KMS-11 (cell line): ENCODE measurements around the gene SEC11A.
"Not testable (repeated sequence)": the region's sequence is repeated elsewhere in the genome, so short reads cannot be mapped to it uniquely, and the experiment has no call there.

Experiments
- H2AFZ ChIP-seq: fragments of 200-600 bp; sonication (generic); 2 replicates; pipeline ENCODE4 v1.6.1; 2016; ENCODE audit warnings: antibody characterized with exemption, mixed run types, low read depth
- H3K27ac ChIP-seq: fragments of 200-600 bp; sonication (generic); 2 replicates; pipeline ENCODE4 v1.6.1; 2016; ENCODE audit warnings: mild to moderate bottlenecking, mixed run types
- H3K27me3 ChIP-seq: fragments of 200-600 bp; sonication (generic); 2 replicates; pipeline ENCODE4 v1.6.1; 2017; ENCODE audit warnings: mild to moderate bottlenecking, low read depth, mixed run types, moderate library complexity; ENCODE audit not compliant: insufficient read depth
- H3K36me3 ChIP-seq: fragments of 200-600 bp; sonication (generic); 2 replicates; pipeline ENCODE4 v1.6.1; 2017; ENCODE audit warnings: mild to moderate bottlenecking, mixed run types; ENCODE audit not compliant: insufficient read depth
- H3K4me1 ChIP-seq: fragments of 200-600 bp; sonication (generic); 2 replicates; pipeline ENCODE4 v1.6.1; 2016; ENCODE audit warnings: mild to moderate bottlenecking, low read depth, mixed run types; ENCODE audit not compliant: poor library complexity, severe bottlenecking
- H3K4me2 ChIP-seq: fragments of 200-600 bp; sonication (generic); 2 replicates; pipeline ENCODE4 v1.7.0; 2016; ENCODE audit warnings: mild to moderate bottlenecking, mixed run types
- H3K4me3 ChIP-seq: fragments of 200-600 bp; sonication (generic); IDR thresholded peaks from 2 replicates; pipeline ENCODE4 v1.6.1; 2017; ENCODE audit warnings: low read depth, low read length, mixed read lengths; ENCODE audit not compliant: insufficient read depth
- H3K79me2 ChIP-seq: fragments of 200-600 bp; sonication (generic); 2 replicates; pipeline ENCODE4 v1.6.1; 2016; ENCODE audit warnings: low read depth, mixed run types; ENCODE audit not compliant: insufficient read depth
- H3K9ac ChIP-seq: fragments of 200-600 bp; sonication (generic); 2 replicates; pipeline ENCODE4 v1.6.1; 2016; ENCODE audit warnings: mild to moderate bottlenecking, mixed run types
- H4K20me1 ChIP-seq: fragments of 200-600 bp; sonication (generic); 2 replicates; pipeline ENCODE4 v1.6.1; 2016; ENCODE audit warnings: mild to moderate bottlenecking, mixed run types; ENCODE audit not compliant: insufficient read depth
- TF ChIP-seq, protein P1 (sequence below): fragments of 200-600 bp; sonication (generic); conservative IDR thresholded peaks from 2 replicates; pipeline ENCODE4 v1.6.1; 2017; ENCODE audit warnings: low read depth, mild to moderate bottlenecking, antibody characterized with exemption, low read length, moderate library complexity, mixed read lengths

SEC11A gene

DNA sequence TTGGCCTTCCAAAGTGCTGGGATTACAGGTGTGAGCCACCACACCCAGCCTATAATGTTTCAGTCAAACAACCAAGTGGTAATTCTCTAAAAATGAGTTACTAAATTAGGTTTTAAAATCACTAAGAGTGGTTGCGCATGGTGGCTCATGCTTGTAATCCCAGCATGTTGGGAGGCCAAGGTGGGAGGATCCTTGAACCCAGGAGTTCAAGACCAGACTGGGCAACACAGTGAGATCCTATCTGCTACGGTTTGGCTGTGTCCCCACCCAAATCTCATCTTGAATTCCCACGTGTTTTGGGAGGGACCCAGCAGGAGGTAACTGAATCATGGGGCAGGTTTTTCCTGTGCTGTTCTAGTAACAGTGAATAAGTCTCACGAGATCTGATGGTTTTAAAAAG, 26.1 kb downstream of the SEC11A start:
- no peaks in the 10 kb centered on the region; the same call in 1 of the 2 replicates for H4K20me1 ChIP-seq
- H3K27me3 ChIP-seq = no peaks in the 10 kb centered on the region
- no peaks in the 10 kb centered on the region for H3K4me1 ChIP-seq
- no peak overlapping the region for H3K27ac ChIP-seq
- H3K9ac ChIP-seq = no peak overlapping the region
- no peak overlapping the region for H3K4me2 ChIP-seq
- no peak overlapping the region for H2AFZ ChIP-seq
- H3K79me2 ChIP-seq = peaks cover 36% of the 10 kb centered on the region
- TF ChIP-seq, protein P1, sequence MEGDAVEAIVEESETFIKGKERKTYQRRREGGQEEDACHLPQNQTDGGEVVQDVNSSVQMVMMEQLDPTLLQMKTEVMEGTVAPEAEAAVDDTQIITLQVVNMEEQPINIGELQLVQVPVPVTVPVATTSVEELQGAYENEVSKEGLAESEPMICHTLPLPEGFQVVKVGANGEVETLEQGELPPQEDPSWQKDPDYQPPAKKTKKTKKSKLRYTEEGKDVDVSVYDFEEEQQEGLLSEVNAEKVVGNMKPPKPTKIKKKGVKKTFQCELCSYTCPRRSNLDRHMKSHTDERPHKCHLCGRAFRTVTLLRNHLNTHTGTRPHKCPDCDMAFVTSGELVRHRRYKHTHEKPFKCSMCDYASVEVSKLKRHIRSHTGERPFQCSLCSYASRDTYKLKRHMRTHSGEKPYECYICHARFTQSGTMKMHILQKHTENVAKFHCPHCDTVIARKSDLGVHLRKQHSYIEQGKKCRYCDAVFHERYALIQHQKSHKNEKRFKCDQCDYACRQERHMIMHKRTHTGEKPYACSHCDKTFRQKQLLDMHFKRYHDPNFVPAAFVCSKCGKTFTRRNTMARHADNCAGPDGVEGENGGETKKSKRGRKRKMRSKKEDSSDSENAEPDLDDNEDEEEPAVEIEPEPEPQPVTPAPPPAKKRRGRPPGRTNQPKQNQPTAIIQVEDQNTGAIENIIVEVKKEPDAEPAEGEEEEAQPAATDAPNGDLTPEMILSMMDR = no peak
- no peak overlapping the region for H3K4me3 ChIP-seq
- H3K36me3 ChIP-seq = no peaks in the 10 kb centered on the region

DNA sequence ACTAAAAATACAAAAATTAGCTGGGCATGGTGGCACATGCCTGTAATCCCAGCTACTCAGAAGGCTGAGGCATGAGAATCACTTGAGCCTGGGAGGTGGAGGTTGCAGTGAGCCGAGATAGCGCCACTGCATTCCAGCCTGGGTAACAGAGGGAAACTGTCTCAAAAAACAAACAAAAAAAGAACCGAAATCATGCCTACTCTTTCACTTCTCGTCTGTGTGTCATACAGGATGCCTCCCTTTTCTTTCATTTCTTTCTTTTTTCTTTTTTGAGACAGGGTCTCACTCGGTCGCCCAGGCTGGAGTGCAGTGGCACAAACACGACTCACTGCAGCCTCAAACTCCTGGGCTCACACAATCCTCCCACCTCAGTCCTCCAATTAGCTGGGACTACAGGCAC, 29.5 kb downstream of the SEC11A start:
- not testable (repeated sequence) for H3K79me2 ChIP-seq, H2AFZ ChIP-seq, H3K27me3 ChIP-seq, H3K4me3 ChIP-seq, H3K27ac ChIP-seq, H3K4me1 ChIP-seq, H4K20me1 ChIP-seq, H3K36me3 ChIP-seq, H3K4me2 ChIP-seq, H3K9ac ChIP-seq

DNA sequence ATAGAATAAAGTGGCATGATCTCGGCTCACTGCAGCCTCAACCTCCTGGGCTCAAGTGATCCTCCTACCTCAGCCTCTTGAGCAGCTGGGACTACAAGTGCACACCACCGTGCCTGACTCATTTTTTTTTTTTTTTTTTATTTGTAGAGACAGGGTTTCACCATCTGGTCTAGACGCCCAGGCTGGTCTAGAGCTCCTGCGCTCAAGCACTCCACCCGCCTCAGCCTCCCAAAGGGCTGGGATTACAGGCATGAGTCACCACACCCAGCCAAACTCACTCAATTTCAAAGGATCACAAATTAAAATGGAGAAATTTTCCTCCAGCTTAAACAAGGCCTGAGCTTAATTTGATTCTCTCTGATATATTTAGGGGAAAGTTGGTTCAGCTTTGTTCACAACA, 30.6 kb downstream of the SEC11A start:
- Histone ChIP-seq H3K27ac (no peak overlapping the region), H3K4me2 (no peak overlapping the region), H4K20me1 (no peaks in the 10 kb centered on the region; the same call in 1 of the 2 replicates), H3K79me2 (no peaks in the 10 kb centered on the region; the same call in 1 of the 2 replicates), H3K4me3 (no peak overlapping the region), H3K9ac (no peak overlapping the region), H3K4me1 (no peaks in the 10 kb centered on the region), H3K27me3 (no peaks in the 10 kb centered on the region), H2AFZ (no peak overlapping the region), H3K36me3 (no peaks in the 10 kb centered on the region)
- TF ChIP-seq, protein P1 = no peak

DNA sequence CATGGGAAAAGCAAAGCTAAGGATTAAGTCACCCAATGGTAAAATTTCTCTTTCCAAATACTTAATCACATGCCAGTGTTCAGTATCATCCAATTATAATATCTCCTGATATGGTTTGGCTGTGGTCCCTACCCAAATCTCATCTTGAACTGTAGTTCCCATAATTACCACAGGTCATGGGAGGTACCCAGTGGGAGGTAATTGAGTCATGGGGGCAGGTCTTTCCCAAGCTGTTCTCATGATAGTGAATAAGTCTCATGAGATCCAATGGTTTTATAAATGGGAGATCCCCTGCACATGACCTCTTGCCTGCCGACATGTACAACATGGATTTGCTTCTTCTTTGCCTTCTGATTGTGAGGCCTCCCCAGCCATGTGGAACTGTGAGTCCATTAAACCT, 31.8 kb downstream of the SEC11A start:
- Histone ChIP-seq H3K4me1 (no peaks in the 10 kb centered on the region), H3K36me3 (no peaks in the 10 kb centered on the region; the same call in 1 of the 2 replicates), H3K79me2 (no peaks in the 10 kb centered on the region; the same call in 1 of the 2 replicates), H3K4me2 (no peak overlapping the region), H3K4me3 (no peak overlapping the region), H3K27me3 (no peaks in the 10 kb centered on the region), H3K27ac (no peak overlapping the region), H3K9ac (no peak overlapping the region), H2AFZ (no peak overlapping the region), H4K20me1 (no peaks in the 10 kb centered on the region; the same call in 1 of the 2 replicates)
- TF ChIP-seq, protein P1 = no peak

DNA sequence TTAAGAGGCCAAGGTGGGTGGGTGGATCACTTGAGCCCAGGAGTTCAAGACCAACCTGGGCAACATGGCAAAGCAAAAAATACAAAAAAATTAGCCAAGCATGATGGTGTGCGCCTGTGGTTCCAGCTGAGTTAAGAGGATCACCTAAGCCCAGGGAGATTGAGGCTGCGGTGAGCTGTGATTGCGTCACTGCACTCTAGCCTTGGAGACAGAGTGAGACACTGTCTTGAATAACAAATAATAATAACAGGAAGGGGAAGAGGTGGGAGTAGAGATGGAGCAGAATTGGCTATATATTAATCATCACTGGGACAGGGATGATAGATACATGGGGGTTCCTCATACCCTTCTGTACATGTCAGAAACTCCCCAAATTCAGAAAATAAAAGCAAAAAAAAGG, 34.1 kb downstream of the SEC11A start:
- no peaks in the 10 kb centered on the region; the same call in 1 of the 2 replicates for H4K20me1 ChIP-seq
- TF ChIP-seq, protein P1 = no peak
- no peak overlapping the region for H3K4me3 ChIP-seq
- no peak overlapping the region for H3K9ac ChIP-seq
- H3K79me2 ChIP-seq = no peaks in the 10 kb centered on the region; the same call in 1 of the 2 replicates
- no peaks in the 10 kb centered on the region; the same call in 1 of the 2 replicates for H3K36me3 ChIP-seq
- H2AFZ ChIP-seq = no peak overlapping the region
- H3K27me3 ChIP-seq = no peaks in the 10 kb centered on the region
- no peak overlapping the region for H3K27ac ChIP-seq
- H3K4me1 ChIP-seq = no peaks in the 10 kb centered on the region
- no peak overlapping the region for H3K4me2 ChIP-seq
